ENCODE results near the gene MORN5. TPM values are rescaled to one million over a fixed set of nuclear protein-coding genes. Genes with fewer than 3 reads are reported as not detected.

The MORN5 gene
- not detected in 2 replicates for total RNA-seq

DNA sequence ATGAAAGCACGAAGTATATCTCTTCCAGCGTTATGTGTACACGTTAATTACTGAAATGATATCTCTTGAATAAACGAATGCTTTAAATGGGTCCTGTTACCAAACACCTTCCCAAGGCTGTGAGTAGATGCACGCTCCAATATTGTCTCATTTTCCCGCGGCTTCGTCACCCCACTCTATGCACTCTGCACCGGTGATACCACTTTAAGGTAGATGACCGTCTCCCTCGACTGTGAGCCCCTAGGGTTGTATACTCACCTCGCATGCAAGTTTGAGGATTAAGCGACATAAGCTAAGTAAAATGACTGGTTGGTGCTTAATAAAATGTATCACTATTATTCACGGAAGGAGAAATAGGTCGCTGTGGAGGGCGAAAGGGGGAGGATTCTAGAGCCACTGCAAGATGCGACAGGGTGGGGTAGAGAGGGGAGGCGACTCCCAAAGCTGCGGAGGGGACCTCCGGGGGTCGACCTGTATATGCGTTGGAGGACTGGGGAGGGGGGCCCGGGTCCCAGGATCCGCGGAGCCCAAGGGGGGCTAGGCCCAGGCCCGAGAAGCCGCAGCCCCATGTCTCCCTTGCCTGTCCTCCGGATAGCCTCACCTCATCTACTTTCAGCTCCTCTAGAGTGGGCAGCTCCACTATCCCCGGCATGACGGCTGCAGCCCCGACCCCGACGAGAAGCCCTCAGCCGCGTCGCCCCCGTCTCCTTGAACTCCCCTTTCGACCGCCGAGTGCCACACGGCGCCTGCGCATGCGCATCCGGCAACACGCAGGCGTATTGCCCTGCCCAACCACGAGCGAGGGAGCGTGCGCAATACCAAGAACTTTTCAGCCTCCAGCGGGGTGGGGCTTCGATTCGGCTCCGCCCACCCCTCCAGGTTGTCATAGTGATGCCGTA, at the start of gene MORN5, which contains the start of gene NDUFA8:
Gene MORN5 (plus strand): TSS at position 883 of the 899 bp plus-strand sequence. CDS start 65 bp downstream, outside the sequence.
Gene NDUFA8 (minus strand): TSS at position 754 of the 899 bp plus-strand sequence. CDS start 102 bp downstream, at position 652.
- DNase-seq (ENCODE audit: low read depth in 2 of 2) = peak; percentile 97 to 98

DNA sequence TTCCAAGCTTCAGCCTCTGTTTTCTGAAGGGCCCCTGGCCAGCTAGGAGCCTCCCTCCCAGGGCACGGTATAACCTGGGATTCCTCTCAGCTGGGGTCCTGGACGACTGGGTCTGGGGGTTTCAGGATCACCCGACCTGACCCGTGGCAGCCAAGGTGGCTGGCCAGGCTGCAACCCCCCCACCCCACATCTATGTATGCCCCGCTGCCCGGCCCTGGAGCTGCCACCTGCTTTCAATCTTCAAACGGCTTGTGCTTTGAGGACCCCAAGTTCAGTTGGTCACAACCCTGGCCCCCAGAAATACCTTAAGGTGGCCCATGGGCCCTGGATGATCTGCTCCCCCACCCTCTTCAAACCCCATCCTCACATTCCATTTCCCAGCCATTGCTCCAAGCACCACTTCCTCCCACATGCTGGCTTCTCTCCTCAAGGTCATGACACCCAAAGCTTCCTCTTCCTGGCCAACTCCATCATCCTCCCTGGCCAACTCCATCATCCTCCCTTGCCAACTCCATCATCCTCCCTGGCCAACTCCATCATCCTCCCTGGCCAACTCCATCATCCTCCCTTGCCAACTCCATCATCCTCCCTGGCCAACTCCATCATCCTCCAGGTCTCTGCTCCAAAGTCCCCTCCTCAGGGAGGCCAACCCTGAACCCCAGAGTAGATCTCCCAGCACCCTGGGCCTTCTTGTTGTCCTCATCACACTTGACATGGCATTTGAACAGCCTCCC, 49.4 kb upstream of the MORN5 start:
- no peak for DNase-seq (ENCODE audit: low read depth in 2 of 2)

DNA sequence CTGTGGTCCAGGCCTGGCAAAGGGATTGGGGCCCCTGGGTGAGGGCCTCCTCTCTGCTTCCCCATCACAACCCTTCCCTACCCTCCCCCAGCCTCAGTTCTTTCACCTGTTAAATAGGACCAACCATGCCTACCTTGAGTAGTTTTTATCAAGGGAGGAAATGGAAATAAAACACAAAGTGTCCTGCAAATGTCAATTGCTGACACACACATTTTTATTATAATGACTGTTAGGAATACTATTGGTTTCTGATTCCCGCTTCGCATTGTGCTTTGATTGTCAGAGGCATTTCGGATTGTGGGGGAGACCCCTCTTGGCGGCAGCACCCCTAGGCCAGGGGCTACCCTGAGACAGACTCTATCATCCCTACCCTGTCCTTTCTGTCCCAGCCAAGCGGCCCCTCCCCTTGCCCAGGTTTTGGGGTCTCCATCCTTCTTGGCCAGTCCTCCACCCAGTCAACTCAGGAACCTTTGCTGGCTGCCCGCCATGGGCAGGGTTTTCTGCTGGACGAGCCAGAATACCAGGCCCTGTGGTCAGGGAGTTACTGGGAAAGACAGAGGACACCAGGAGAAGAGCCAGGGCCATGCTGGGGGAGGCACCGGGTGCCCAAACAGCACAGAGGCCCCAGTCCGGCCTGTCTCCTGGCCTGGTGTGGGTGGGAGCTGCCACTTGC, 48.2 kb upstream of the MORN5 start:
- no peak for DNase-seq (ENCODE audit: low read depth in 2 of 2)

DNA sequence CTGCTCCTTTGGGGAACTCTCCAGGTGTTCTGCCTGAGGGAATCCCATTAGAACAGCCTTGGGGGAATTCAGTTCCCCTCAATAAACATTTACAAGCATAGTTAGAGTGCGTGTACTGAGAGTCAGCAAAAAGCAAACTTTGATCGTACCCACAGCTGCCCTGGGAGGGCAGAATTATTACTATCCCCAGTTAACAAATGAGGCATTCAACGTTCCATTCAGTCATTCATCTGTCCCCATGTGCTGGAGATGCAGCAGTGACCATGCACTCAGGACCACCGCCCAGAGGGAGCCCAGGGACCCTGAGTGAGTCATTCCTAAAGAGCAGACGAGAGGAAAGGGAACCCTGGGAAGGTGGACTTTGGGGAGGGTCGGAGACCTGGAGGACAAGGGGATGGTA, 47.5 kb upstream of the MORN5 start:
- no peak for DNase-seq (ENCODE audit: low read depth in 2 of 2)

DNA sequence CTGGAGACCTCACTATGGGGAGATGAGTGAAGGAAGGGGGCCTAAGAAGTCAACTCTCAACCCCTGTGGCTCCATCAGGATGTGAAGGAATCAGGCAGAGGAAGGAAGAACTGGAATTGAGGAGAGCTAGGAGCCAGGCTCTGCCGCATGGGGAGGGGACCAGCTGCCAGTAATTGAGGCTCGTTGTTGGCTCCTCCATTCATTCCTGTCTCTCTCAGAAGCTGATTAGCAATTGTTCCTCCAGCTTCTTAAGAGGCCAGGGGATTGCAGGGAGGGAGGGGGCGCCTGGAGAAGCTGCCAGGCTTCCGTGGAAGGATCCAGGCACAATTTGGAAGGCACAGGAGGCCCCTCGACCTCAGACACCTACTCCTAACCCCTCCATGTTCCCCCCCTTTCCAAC, 46.1 kb upstream of the MORN5 start:
- no peak for DNase-seq (ENCODE audit: low read depth in 2 of 2)

DNA sequence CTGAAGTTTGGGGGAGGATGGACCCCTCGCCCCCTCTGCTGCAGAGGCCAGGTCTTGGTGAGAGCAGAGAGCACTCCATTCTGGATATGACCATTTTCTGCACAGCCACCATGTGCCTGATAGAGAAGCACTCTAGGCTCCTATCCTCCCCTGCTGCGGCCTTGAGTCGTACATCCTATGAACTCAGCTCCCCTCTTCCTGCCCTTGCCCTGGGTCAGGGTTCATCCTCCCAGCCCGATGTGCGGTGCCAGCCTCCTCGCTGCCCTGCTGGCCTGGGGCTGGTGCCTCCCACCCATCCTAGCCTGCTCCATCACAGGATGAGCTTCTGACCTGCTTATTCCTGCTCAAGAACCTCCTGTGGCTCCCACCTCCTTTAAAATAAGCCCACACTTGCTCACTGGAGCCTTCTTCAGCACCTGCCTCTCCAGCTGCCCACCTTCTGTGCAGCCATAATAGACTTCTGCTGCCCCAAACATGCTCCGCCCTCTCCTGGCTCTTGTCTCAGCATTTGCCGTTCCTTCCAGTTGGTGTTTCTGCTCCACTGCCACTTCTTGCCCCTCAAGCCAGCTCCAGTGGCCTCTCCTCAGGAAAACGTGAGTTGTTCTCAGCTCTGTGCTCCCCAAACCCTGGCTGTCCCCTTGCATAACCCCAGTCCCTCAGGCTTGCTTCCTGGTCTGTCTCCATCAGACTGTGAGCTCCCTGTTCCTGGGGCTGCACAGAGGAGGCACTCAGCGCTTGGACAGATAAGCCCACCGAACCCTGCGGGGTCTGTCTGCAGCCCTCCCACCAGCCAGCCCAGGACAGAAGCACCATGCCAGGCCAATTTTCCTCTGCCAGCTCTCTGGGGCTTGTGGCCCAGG, 44.3 kb upstream of the MORN5 start:
- no peak for DNase-seq (ENCODE audit: low read depth in 2 of 2)

DNA sequence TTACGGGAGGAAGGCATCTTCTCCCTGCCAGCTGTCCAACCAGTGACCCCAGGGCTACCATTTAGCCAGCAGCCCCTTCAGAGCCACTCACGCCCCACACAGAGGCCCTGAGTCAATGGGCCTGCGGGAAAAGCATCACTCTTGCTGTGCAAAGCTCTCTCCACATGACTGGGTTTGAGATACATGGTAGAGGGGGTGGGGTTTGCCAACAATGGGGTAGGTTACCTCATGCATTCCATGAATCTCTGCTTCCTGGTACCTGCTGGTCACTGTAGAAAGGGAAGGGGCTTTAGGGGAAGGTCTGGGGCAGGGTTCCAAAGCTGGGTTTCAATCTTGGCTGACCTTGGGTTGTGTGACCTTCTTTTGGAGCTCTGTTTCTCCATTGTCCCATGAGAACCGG, 43.7 kb upstream of the MORN5 start:
- no peak for DNase-seq (ENCODE audit: low read depth in 2 of 2)

DNA sequence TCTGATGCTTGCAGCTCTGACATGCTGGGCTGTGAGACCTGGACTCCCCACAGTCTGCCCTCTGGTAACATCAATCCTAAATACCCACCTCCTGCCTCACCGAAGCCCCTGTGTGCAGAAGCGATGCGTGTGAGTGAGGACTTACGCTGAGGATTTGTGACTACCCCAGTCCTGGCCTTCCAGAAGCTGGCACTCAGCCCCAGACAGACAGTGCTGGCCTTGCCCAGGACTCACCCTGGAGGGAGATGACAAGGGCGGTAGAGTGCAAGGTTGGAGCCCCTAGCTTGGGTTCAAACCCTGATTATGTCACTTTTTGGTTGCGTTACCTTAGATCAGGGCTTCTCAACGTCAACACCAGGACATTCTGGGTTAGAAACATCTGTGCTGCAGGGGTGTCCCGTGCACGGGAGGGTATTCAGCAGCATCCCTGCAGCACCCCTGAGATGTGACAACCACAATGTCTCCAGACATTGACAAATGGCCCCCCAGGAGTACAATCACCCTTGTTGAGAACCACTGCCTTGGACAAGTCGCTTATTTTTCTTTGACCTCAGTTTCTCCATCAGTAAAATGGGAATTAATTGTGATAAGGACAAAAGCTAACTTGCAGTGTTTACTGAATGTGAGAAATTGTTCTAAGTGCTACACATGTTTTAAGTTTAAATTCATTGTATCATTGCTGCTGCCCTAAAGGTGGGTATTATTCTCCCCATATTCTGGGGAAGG, 43.1 kb upstream of the MORN5 start:
- DNase-seq (ENCODE audit: low read depth in 2 of 2) = no peak

DNA sequence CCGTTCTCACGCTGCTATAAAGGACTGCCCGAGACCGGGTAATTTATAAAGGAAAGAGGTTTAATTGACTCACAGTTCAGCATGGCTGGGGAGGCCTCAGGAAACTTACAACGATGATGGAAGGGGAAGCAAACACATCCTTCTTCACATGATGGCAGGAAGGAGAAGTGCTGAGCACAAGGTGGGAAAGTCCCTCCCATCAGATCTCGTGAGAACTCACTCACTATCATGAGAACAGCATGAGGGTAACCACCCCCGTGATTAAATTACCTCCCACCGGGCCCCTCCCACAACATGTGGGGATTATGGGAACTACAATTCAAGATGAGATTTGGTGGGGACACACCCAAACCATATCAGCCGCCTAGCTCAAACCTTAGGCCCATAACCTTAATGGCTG, 42.5 kb upstream of the MORN5 start:
- peak in 1 of 2 donors; percentile 39 for DNase-seq (ENCODE audit: low read depth in 2 of 2)

DNA sequence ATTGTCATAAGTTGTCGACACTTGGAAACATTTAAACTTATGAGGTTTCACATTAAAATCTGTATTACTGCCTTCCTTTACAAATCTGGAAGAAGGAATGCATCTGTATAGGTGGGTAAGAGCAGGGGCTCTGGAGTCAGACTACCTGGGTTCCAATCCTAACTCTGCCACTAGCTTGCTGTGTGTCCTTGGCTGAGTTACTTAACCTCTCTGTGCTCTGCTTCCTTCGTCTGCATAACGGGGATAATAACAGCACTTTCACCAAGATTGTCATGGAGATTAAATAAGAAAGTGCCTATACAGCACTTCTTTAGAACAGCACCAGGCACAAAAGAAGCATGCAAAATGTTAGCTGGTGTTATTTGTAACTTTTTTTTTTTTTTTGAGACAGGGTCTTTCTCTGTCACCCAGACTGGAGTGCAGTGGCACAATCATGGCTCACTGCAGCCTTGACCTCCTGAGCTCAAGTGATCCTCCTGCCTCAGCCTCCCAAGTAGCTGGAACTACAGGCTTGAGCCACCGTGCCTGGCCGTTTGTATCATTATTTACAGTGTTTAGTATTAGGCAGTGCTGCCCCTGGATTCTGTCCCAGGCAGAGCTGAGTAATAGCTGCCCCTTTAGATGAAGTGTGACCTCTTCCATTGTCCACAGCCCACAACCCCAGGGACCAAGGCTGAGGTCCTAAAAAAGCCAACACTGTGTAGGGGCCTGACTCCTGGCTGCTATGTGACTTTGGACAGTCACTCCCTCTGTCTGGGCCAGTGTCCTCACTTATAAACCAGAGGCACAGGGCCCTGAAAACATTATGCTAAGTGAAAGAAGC, 41.2 kb upstream of the MORN5 start:
- DNase-seq (ENCODE audit: low read depth in 2 of 2) = peak in 1 of 2 donors; percentile 42

DNA sequence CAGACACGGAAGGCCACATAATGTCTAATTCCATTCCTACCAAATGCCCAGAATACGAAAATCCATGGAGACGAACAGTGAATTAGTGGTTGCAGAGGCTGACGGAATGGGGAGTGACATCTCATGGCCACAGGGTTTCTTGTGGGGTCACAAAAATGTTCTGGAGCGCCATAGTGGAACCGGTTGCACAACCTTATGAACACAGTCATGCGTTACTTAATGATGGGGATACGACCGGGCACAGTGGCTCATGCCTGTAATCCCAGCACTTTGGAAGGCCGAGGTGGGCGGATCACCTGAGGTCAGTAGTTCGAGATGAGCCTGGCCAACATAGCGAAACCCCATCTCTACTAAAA, 40.6 kb upstream of the MORN5 start:
- no peak for DNase-seq (ENCODE audit: low read depth in 2 of 2)

DNA sequence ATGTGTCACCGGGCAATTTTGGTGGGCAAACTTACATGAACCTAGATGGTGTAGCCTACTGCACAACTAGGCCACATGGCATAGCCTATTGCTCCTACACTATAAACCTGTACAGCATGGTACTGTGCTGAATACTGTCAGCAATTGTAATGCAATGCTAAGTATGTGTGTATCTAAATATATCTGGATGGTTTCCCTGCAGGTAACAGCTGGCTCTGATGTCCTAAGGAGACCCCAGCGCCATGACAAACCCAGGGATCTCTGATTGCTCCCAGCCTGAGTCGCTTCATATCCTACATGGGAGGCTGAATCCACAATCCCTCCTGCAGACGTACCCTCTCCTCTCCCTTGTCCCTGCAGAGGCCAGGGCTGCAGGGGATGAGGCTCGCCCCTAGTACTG, 40.0 kb upstream of the MORN5 start:
- no peak for DNase-seq (ENCODE audit: low read depth in 2 of 2)

DNA sequence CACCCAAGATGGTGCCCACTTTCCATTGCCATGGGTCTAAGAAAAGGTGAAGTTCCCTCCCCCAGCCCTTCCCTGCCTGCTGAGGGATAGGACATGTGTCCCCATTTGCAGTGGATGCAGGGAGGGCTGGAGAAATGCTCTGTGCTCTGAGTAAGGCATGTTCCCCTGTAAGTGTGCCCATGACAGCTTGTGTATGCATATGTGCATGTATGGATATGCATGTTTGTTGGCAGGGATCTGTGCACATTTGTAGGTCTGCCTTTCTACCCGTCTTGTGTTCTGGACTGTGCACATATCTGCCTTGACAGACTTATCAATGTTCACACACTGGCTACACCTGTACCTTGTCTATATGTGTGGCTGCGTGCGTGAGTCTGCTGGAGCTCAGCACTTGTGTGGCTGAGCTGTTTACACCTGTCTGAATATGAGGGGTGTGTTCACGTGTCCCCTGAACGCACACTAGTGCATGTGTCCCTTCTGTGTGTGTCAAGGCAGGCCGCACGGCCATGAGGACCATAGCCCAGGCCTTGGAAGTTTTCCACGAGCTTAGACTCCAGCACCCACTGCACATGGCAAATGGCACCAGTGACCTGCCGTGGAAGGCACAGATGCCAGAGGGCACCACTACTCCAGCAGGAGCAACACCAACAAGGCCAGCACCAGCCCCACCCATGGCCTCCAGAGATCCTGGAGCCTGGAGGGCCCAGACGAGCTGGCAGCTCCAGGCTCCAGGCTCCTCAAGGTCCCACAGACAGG, 39.2 kb upstream of the MORN5 start:
- no peak for DNase-seq (ENCODE audit: low read depth in 2 of 2)

DNA sequence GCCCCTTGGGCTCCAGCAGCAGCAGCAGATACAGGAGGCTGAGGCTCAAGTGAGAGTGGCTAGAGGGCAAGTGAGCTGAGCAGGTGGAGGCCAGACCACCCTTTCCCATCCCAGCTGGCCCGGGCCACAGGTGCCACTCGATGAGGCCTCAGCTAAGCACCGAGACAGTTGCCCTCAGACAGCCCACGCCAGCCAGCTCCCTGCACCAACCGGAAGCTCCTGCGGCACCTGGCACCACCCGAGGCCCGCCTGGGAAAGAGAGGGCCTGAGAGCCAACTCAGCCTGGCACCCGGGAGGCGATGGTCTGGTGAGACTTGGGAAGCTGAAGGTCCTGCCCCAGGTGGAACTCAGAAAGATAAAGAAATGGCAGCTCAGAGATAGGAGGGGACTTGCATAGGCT, 38.3 kb upstream of the MORN5 start:
- no peak for DNase-seq (ENCODE audit: low read depth in 2 of 2)

DNA sequence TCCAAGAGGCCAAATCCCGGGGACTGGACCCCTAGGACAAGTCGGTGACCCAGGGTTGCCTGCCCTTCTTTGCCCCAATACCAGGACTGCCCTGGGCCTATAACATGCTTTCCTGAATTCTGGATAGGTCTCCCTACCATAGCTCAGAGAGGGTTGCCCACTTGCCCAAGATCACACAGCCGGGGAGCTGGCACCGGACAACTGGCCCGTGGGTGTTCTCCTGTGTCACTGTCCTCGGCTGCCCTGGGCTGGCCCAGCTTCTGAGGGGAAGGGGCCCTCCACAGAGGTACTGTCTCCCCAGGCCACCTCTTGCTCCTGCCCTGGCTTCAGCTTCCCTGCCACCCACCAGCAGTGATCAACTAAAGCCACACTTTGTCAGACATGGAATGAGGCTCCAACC, 37.8 kb upstream of the MORN5 start:
- DNase-seq (ENCODE audit: low read depth in 2 of 2) = no peak

DNA sequence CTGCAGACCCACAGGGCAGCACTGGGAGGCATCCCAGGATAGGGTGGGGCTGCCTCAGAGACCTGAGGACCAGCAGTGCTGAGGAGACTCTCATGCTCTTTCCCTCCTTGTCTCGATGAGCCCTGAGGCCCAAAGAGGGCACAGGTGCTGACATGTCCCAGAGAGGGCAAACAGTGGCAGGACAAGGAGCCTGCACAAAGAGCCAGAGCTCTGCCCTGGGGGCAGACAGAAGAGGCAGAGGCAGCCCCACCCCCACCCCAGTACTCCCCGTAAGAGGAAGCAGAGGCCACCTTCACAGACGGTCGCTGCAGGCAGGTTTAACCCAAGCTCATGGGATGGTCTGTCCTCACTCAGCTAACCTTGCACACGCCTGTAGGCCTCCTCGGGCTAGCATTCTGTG, 37.2 kb upstream of the MORN5 start:
- DNase-seq (ENCODE audit: low read depth in 2 of 2) = no peak

DNA sequence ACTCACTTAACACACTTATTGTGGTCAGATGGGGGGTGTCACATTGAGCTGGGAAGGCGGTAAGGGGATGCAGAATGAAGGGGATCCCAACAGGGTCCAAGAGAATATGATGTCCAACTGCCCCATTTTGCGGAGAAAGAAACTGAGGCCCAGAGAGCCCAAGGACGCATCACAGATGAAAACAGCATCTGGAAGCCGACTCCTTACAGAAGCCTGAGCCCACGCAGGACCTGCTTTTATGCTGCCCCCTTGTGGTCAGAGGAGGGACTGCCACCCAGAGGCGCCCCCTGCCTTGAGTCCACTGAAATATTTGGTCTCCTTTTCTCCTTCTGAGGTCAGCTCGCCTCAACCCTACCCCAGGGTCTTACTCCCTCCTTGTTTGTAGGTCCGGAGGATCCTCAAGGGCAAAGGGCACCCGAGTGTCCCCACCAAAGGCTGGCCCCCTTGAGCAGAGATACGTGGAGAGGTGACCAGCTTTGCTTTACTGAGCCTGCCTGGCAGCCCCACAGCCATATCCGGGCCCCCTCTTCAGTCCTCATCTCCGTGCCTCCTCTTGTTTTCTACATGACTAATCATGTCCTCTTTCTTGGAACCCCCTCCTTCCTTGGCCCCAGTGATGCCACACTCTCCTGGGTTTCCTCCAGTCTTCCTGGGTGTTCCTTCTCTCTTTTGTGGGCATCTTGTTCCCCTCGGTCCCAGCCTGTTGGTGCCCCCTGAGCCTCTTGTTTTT, 36.6 kb upstream of the MORN5 start:
- DNase-seq (ENCODE audit: low read depth in 2 of 2) = peak; percentile 72 to 77

DNA sequence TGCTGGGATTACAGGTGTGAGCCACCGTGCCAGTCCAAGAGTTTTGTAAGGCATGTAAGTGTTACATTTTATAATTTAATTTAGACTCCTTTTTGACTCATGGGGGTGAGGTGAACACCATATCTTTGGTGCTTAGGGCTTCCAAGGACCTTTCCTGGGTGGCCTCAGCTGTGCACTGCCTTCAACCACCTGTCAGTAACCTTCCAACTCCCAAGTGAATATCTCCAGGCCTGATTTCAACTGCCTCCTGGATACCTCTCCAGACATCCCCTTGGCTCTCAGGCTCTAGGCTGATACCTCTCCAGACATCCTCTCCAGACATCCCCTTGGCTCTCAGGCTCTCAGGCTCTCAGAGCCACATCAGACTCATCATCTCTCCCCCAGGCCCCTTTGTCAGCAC, 35.7 kb upstream of the MORN5 start:
- no peak for DNase-seq (ENCODE audit: low read depth in 2 of 2)

Measured in lung microvascular endothelial cell (primary cell).